ENCODE data around the gene DNAJC17. TPM values are rescaled to one million over a fixed set of nuclear protein-coding genes. Genes with fewer than 3 reads are reported as not detected.

The DNAJC17 gene
- total RNA-seq, 1 donor from 2014 or later, result 10.4 TPM

DNA sequence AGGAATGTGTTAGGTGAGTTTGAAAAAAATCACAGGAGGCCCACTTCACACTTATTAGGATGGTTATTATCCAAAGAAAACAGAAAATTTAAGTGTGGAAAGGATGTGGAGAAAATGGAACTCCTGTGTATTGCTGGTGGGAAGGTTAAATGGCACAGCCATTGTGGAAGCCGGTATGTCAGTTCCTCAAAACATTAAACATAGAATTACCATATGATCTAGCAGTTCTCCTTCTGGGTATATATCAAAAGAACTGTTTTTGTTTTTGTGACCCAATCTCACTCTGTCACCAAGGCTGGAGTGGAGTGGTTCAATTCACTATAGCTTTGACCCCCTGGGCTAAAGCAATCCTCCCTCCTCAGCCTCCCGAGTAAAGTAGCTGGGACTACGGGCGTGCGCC lies 10.8 kb downstream of the DNAJC17 start:
- peaks cover 0 to 10% (median 3%) of the 10 kb centered on the region in 3 donors for H3K36me3 ChIP-seq (ENCODE audit: control insufficient read depth in 3 of 3, insufficient read depth in 3 of 3, low read length in 3 of 3)
- no peak overlapping the region for H3K9ac ChIP-seq (ENCODE audit: low read depth in 1 of 3, low read length in 3 of 3)
- H3K4me3 ChIP-seq (ENCODE audit: low read length in 3 of 3), result no peak overlapping the region
- no peaks in the 10 kb centered on the region for H3K27me3 ChIP-seq (ENCODE audit: control insufficient read depth in 3 of 3, insufficient read depth in 3 of 3, low read length in 3 of 3)
- H3K4me1 ChIP-seq (ENCODE audit: control insufficient read depth in 3 of 3, insufficient read depth in 3 of 3, low read length in 3 of 3), result peaks cover 0 to 6% (median 2%) of the 10 kb centered on the region in 3 donors
- H3K27ac ChIP-seq (ENCODE audit: low read depth, low read length), result no peak overlapping the region
- no peaks in the 10 kb centered on the region for H3K9me3 ChIP-seq (ENCODE audit: control insufficient read depth in 3 of 3, low read length in 3 of 3)

DNA sequence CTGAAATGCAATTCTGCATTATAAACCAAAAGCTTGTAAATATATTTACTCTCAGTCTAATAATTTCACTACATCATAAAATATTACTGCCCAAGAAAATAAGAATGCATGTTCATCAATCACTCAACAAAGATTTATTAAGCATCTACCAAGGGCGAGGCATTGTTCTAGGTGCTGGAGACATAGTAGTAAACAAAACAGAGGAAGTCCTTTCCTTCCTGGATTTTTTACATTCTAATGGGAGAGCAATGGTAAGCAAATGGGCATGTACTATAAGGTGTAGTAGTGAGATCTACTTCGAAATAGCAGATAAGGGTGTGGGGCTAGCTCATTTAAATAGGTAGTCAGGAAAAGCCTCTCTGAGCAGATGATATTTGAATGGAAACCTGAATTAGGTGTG lies 11.2 kb downstream of the DNAJC17 start:
- Histone ChIP-seq H3K4me1 (ENCODE audit: control insufficient read depth in 3 of 3, insufficient read depth in 3 of 3, low read length in 3 of 3) (peaks cover 0 to 6% (median 2%) of the 10 kb centered on the region in 3 donors), H3K27me3 (ENCODE audit: control insufficient read depth in 3 of 3, insufficient read depth in 3 of 3, low read length in 3 of 3) (no peaks in the 10 kb centered on the region), H3K4me3 (ENCODE audit: low read length in 3 of 3) (no peak overlapping the region), H3K9me3 (ENCODE audit: control insufficient read depth in 3 of 3, low read length in 3 of 3) (no peaks in the 10 kb centered on the region), H3K27ac (ENCODE audit: low read depth, low read length) (no peak overlapping the region), H3K36me3 (ENCODE audit: control insufficient read depth in 3 of 3, insufficient read depth in 3 of 3, low read length in 3 of 3) (peaks cover 0 to 10% (median 3%) of the 10 kb centered on the region in 3 donors), H3K9ac (ENCODE audit: low read depth in 1 of 3, low read length in 3 of 3) (no peak overlapping the region)

DNA sequence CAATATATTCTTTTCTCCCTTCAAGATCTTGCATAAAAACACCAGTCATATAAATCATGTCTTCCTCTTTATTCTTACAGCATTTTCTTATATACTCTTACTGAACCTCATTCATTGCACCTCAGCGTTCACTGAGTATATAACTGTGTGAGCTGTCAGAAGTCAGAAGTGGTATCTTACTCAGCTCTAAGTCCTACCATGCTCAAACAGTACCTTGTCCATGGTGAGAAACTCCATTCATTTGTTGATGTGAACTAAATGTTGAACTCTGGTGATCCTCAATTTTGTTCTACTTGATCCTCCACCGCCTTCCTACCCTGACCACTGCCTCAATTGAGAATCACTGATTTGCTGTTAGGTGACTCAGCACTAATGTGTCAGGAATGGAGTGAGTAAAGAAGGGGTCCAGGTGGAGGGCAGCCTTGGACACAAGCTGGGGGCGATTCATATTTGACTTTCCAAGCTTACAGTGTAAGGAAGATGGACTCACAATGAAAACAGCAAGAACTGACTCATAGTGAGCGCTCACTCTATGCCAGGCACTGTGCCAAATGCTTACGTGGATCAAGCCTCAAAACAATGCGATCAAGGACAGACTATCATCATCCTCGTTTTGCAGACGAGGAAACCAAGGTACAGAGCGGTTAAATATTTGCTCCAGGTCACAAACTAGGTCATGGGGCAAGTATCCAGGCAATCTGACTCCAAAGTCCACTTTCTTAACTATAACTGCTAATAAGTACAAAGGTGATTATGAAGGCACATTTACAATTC lies 13.9 kb downstream of the DNAJC17 start:
- Histone ChIP-seq H3K27me3 (ENCODE audit: control insufficient read depth in 3 of 3, insufficient read depth in 3 of 3, low read length in 3 of 3) (no peaks in the 10 kb centered on the region), H3K9me3 (ENCODE audit: control insufficient read depth in 3 of 3, low read length in 3 of 3) (no peaks in the 10 kb centered on the region), H3K9ac (ENCODE audit: low read depth in 1 of 3, low read length in 3 of 3) (no peak overlapping the region), H3K4me3 (ENCODE audit: low read length in 3 of 3) (no peak overlapping the region), H3K4me1 (ENCODE audit: control insufficient read depth in 3 of 3, insufficient read depth in 3 of 3, low read length in 3 of 3) (peaks cover 0 to 11% (median 6%) of the 10 kb centered on the region in 3 donors), H3K27ac (ENCODE audit: low read depth, low read length) (no peak overlapping the region), H3K36me3 (ENCODE audit: control insufficient read depth in 3 of 3, insufficient read depth in 3 of 3, low read length in 3 of 3) (peaks cover 0 to 7% (median 3%) of the 10 kb centered on the region in 3 donors)

GRCh38 chr15:40792394-40792793 lies 14.9 kb downstream of the DNAJC17 start:
- H3K27me3 ChIP-seq (ENCODE audit: control insufficient read depth in 3 of 3, insufficient read depth in 3 of 3, low read length in 3 of 3), result no peaks in the 10 kb centered on the region
- H3K27ac ChIP-seq (ENCODE audit: low read depth, low read length), result no peak overlapping the region
- no peak overlapping the region for H3K9ac ChIP-seq (ENCODE audit: low read depth in 1 of 3, low read length in 3 of 3)
- no peaks in the 10 kb centered on the region for H3K9me3 ChIP-seq (ENCODE audit: control insufficient read depth in 3 of 3, low read length in 3 of 3)
- H3K4me3 ChIP-seq (ENCODE audit: low read length in 3 of 3), result no peak overlapping the region
- peaks cover 4 to 16% (median 6%) of the 10 kb centered on the region in 3 donors for H3K4me1 ChIP-seq (ENCODE audit: control insufficient read depth in 3 of 3, insufficient read depth in 3 of 3, low read length in 3 of 3)
- peaks cover 0 to 6% (median 3%) of the 10 kb centered on the region in 3 donors for H3K36me3 ChIP-seq (ENCODE audit: control insufficient read depth in 3 of 3, insufficient read depth in 3 of 3, low read length in 3 of 3)

GRCh38 chr15:40790718-40791117 lies 16.6 kb downstream of the DNAJC17 start:
- H3K4me3 ChIP-seq (ENCODE audit: low read length in 3 of 3), result no peak overlapping the region
- peaks cover 6 to 16% (median 10%) of the 10 kb centered on the region in 3 donors for H3K4me1 ChIP-seq (ENCODE audit: control insufficient read depth in 3 of 3, insufficient read depth in 3 of 3, low read length in 3 of 3)
- H3K36me3 ChIP-seq (ENCODE audit: control insufficient read depth in 3 of 3, insufficient read depth in 3 of 3, low read length in 3 of 3), result peaks cover 0 to 6% (median 3%) of the 10 kb centered on the region in 3 donors
- H3K9me3 ChIP-seq (ENCODE audit: control insufficient read depth in 3 of 3, low read length in 3 of 3), result no peaks in the 10 kb centered on the region
- no peak overlapping the region for H3K27ac ChIP-seq (ENCODE audit: low read depth, low read length)
- H3K9ac ChIP-seq (ENCODE audit: low read depth in 1 of 3, low read length in 3 of 3), result no peak overlapping the region
- H3K27me3 ChIP-seq (ENCODE audit: control insufficient read depth in 3 of 3, insufficient read depth in 3 of 3, low read length in 3 of 3), result no peaks in the 10 kb centered on the region

DNA sequence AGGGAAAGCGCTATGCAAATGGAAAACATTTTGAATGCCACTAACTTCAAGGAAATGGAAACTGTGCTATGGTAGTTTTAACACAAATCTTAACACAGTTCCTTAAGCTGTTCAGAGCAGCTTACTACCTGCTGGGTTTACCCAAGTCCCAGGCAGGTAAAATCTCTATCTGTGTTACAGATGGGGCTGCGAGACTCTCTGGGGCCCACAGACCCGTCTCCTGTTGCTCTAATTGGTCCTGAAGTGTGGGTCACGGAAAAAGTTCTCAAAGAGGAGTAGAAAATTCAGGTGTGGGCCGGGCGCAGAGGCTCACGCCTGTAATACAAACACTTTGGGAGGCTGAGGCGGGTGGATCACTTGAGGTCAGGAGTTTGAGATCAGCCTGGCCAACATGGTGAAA lies 17.3 kb downstream of the DNAJC17 start:
- Histone ChIP-seq H3K27me3 (ENCODE audit: control insufficient read depth in 3 of 3, insufficient read depth in 3 of 3, low read length in 3 of 3) (no peaks in the 10 kb centered on the region), H3K9me3 (ENCODE audit: control insufficient read depth in 3 of 3, low read length in 3 of 3) (no peaks in the 10 kb centered on the region), H3K4me3 (ENCODE audit: low read length in 3 of 3) (no peak overlapping the region), H3K27ac (ENCODE audit: low read depth, low read length) (no peak overlapping the region), H3K9ac (ENCODE audit: low read depth in 1 of 3, low read length in 3 of 3) (no peak overlapping the region), H3K4me1 (ENCODE audit: control insufficient read depth in 3 of 3, insufficient read depth in 3 of 3, low read length in 3 of 3) (peaks cover 6 to 16% (median 10%) of the 10 kb centered on the region in 3 donors), H3K36me3 (ENCODE audit: control insufficient read depth in 3 of 3, insufficient read depth in 3 of 3, low read length in 3 of 3) (peaks cover 0 to 6% (median 3%) of the 10 kb centered on the region in 3 donors)

DNA sequence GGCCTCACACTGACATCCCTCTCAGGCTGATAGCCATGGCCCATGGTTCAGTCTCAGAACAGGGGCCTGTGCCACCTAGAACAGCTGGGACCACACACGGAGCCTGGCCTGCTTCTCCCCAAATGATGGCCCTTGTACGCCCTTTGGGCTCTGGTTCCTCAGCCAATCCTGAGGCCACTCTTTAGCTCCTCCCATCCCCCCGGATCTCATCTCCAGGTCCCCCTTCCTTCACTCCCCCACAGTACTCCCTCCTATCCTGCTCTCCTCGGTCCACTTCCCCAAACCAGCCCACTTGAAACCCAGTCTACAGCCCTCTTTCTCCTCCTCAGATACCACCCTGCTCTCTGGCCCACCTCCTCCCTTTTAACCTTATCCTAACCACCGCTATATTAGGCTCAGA lies 18.2 kb downstream of the DNAJC17 start:
- Histone ChIP-seq H3K4me3 (ENCODE audit: low read length in 3 of 3) (no peak overlapping the region), H3K27ac (ENCODE audit: low read depth, low read length) (no peak overlapping the region), H3K4me1 (ENCODE audit: control insufficient read depth in 3 of 3, insufficient read depth in 3 of 3, low read length in 3 of 3) (peaks cover 6 to 16% (median 10%) of the 10 kb centered on the region in 3 donors), H3K27me3 (ENCODE audit: control insufficient read depth in 3 of 3, insufficient read depth in 3 of 3, low read length in 3 of 3) (no peaks in the 10 kb centered on the region), H3K9me3 (ENCODE audit: control insufficient read depth in 3 of 3, low read length in 3 of 3) (no peaks in the 10 kb centered on the region), H3K36me3 (ENCODE audit: control insufficient read depth in 3 of 3, insufficient read depth in 3 of 3, low read length in 3 of 3) (peaks cover 0 to 6% (median 3%) of the 10 kb centered on the region in 3 donors), H3K9ac (ENCODE audit: low read depth in 1 of 3, low read length in 3 of 3) (peak overlapping the region in 1 of 3 donors; percentile 25)

DNA sequence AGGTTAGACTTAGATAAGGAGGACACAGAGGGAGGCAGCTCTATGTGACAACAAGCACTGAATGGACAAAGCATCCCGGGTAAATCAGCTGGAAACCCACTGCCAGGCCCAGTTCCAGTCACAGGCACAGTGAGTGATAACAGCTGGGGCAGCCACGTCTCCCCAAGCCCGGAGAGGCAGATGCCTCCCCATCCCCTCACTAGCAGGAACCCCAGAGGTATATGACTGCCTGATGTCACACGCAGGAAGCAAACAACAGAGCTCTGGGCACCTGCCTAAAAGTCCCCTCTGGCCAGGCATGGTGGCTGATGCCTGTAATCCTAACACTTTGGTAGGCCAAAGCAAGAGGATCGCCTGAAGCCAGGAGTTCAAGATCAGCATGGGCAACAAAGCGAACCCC lies 19.3 kb downstream of the DNAJC17 start:
- no peaks in the 10 kb centered on the region for H3K9me3 ChIP-seq (ENCODE audit: control insufficient read depth in 3 of 3, low read length in 3 of 3)
- no peak overlapping the region for H3K9ac ChIP-seq (ENCODE audit: low read depth in 1 of 3, low read length in 3 of 3)
- H3K4me3 ChIP-seq (ENCODE audit: low read length in 3 of 3), result no peak overlapping the region
- no peaks in the 10 kb centered on the region for H3K27me3 ChIP-seq (ENCODE audit: control insufficient read depth in 3 of 3, insufficient read depth in 3 of 3, low read length in 3 of 3)
- H3K27ac ChIP-seq (ENCODE audit: low read depth, low read length), result no peak overlapping the region
- H3K4me1 ChIP-seq (ENCODE audit: control insufficient read depth in 3 of 3, insufficient read depth in 3 of 3, low read length in 3 of 3), result peaks cover 4 to 11% (median 10%) of the 10 kb centered on the region in 3 donors
- peaks cover 0 to 6% (median 3%) of the 10 kb centered on the region in 3 donors for H3K36me3 ChIP-seq (ENCODE audit: control insufficient read depth in 3 of 3, insufficient read depth in 3 of 3, low read length in 3 of 3)

DNA sequence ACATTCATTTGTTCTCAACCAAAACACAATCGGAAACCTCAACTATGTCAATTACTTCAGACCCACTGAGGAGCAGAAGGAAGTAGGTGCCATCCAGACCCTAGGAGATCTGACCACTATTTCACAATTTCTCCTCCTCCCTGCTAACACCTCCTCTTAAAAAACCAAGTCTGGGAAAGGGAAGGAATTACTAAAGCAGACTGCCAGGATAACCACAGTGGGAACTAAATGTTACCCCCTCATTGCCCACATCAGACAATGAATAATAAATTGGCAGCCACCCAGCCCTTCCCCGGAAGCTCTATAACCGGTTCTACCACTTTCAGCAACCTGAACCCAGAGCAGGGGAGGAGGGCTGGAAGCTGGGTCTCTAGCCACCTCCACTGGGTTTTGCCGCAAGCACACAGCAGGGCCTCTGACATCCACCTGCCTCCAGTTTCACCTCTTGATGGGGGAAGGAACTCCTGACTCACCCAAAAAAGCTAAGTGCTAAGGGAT lies 19.9 kb downstream of the DNAJC17 start:
- Histone ChIP-seq H3K9me3 (ENCODE audit: control insufficient read depth in 3 of 3, low read length in 3 of 3) (no peaks in the 10 kb centered on the region), H3K27me3 (ENCODE audit: control insufficient read depth in 3 of 3, insufficient read depth in 3 of 3, low read length in 3 of 3) (no peaks in the 10 kb centered on the region), H3K4me1 (ENCODE audit: control insufficient read depth in 3 of 3, insufficient read depth in 3 of 3, low read length in 3 of 3) (peaks cover 4 to 11% (median 10%) of the 10 kb centered on the region in 3 donors), H3K36me3 (ENCODE audit: control insufficient read depth in 3 of 3, insufficient read depth in 3 of 3, low read length in 3 of 3) (peaks cover 0 to 4% (median 3%) of the 10 kb centered on the region in 3 donors), H3K27ac (ENCODE audit: low read depth, low read length) (no peak overlapping the region), H3K9ac (ENCODE audit: low read depth in 1 of 3, low read length in 3 of 3) (no peak overlapping the region), H3K4me3 (ENCODE audit: low read length in 3 of 3) (no peak overlapping the region)

GRCh38 chr15:40785814-40786213 lies 21.5 kb downstream of the DNAJC17 start:
- Histone ChIP-seq H3K9ac (ENCODE audit: low read depth in 1 of 3, low read length in 3 of 3) (peak overlapping the region in 1 of 3 donors; percentile 6), H3K27ac (ENCODE audit: low read depth, low read length) (no peak overlapping the region), H3K9me3 (ENCODE audit: control insufficient read depth in 3 of 3, low read length in 3 of 3) (no peaks in the 10 kb centered on the region), H3K27me3 (ENCODE audit: control insufficient read depth in 3 of 3, insufficient read depth in 3 of 3, low read length in 3 of 3) (no peaks in the 10 kb centered on the region), H3K36me3 (ENCODE audit: control insufficient read depth in 3 of 3, insufficient read depth in 3 of 3, low read length in 3 of 3) (no peaks in the 10 kb centered on the region), H3K4me1 (ENCODE audit: control insufficient read depth in 3 of 3, insufficient read depth in 3 of 3, low read length in 3 of 3) (peaks cover 4 to 11% (median 10%) of the 10 kb centered on the region in 3 donors), H3K4me3 (ENCODE audit: low read length in 3 of 3) (no peak overlapping the region)
